NCI-H1105 treated with DMSO at 0.1 percent for 48 hours (cell line): ENCODE measurements around the gene A3GALT2.

ENCODE experiments used
- DNase-seq: peaks from one replicate; lab custom pipeline; 2025; lab: John Stamatoyannopoulos, UW

The A3GALT2 gene

DNA sequence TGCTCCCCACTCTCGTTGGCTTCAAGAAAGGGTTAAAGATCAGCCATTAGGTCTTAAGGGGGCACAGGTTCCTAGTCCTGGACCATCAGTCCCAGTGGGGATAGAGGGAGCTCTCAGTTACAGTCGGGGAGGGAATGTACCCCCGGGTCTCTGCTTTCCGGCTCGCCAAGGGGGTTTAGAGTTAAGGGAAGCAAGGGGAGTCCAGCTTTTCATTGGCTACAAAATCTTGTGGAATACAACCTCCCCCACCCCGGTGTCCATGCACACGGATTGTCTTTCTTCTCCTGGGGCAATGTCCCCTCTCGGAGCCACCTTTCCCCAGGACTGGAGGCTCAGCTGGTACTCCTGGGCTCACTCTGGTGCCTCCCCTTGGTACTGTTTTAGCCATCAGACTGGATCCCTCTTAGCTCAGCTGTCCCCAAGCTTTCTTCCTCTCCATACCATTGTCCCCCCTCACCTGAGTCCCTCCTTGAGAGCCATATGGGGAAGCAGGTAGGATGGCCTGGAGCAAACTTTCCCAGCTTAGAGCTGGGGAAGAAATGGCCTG is at the start of gene A3GALT2:
Gene A3GALT2, minus strand, starts transcription at position 480 of the 547 bp plus-strand sequence. Its CDS starts 0 bp downstream, at position 480.
- no peak for DNase-seq

DNA sequence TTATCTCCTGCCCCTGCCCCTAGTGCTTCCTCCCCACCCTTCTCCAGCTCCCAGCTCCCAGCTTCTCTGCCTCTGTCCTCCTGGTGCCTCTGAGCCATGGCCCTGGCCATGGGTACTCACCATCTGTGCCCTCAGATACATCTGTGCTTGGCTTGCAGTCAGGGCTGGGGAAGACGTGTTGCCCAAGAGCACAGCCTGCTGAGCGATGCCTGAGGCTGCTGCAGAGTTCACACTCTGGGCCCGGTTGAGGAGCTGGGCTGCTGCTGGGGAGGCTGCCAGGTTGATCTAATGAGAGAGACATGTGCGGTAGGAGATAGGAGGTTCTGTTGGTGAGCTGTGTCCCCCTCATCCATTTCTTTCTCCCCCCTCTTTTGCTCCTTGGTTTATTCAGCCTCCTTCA is 49.4 kb upstream of the A3GALT2 start:
- no peak for DNase-seq

DNA sequence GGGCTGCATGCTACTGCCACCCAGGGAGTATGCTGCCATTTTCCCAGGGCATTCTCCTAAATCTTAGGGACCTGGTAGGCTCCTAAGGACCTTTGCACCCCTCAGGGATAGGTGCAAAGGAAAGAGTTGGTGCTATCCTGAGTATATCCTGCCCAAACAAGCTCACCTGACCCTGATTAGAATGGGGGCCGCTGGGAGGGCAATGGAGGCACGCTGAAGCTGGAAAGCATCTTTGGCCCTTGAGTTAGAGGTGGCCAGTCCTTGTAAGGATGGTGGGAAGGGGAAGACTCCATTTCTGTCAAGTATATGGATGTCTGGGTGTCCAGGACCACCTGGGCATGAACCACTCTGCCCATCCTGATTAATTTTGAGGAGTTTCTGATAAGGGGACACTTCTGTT is 48.9 kb upstream of the A3GALT2 start:
- DNase-seq, result no peak

- DNase-seq, result no peak
These were observed 48.2 kb upstream of the A3GALT2 start for GRCh38 chr1:33369081-33369480.

DNA sequence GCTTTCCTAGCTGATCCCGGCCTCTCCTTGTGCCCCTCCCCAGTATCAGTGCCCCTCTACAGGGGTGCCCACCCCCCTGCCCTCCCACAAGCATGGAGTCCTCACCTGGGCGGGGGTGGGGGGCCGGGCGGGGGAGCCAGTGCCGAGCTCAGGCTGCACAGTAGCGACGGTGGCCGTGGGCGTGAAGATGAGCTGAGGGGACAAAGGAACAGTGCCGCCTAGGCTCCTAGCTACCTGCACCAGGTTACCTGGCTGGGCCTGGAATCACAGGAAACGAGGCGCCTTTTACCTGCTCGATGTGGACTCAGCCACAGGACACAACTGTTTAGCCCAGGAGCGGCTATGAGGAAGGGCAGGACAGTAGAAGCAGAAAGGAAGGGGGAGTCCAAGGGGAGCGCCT is 47.5 kb upstream of the A3GALT2 start:
- DNase-seq, result no peak

DNA sequence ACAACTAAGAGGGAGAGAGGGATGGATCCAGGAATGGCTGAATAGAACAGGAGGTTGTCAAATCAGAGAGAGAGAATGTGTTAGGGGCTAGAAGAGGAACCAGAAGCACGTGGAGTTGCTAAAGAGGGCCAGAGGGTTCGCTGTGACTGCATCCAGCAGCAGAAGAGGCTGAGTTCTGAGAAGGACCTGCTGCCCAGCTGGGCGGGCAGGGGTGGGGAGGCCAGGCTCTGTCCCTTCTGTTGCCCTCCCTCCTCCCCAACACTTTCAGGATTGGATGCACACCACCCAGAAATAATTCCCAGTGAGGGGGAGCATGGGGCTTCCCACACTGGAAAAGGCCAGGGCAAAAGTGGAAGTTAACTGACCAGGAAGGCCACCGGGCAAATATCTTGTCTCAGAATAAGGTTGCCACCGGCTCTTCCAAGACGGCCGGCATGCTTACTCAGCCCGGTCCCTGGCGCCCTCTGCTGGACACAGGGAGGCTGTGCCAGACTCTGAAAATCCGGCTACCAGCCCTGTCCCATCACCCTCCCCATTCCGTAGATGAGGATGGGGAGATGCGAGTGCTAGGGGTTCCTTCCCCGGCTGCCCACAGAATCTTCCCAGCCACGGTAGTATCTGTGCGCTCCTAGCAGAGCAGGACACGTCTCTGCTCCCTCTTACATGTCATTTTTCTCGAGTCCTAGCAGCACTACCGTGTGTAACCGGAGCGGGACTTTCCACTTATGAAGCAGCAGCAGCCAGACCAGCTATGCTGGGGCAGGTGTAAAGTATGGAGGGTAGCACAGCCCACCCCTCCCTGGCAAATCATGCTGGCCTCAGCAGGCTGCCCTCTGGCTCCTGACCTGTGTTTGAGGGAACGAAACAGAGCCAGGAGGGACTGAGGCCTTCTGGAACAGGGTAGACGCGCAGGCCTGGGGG is 46.8 kb upstream of the A3GALT2 start:
- DNase-seq, result peak; percentile 67

GRCh38 chr1:33366762-33367484 is 46.0 kb upstream of the A3GALT2 start:
- DNase-seq, result no peak

GRCh38 chr1:33365560-33365997 is 44.7 kb upstream of the A3GALT2 start:
- DNase-seq, result no peak

GRCh38 chr1:33364565-33364918 is 43.6 kb upstream of the A3GALT2 start:
- DNase-seq, result no peak

GRCh38 chr1:33363470-33363861 is 42.6 kb upstream of the A3GALT2 start:
- peak; percentile 63 for DNase-seq

GRCh38 chr1:33363021-33363420 is 42.1 kb upstream of the A3GALT2 start:
- DNase-seq, result no peak

DNA sequence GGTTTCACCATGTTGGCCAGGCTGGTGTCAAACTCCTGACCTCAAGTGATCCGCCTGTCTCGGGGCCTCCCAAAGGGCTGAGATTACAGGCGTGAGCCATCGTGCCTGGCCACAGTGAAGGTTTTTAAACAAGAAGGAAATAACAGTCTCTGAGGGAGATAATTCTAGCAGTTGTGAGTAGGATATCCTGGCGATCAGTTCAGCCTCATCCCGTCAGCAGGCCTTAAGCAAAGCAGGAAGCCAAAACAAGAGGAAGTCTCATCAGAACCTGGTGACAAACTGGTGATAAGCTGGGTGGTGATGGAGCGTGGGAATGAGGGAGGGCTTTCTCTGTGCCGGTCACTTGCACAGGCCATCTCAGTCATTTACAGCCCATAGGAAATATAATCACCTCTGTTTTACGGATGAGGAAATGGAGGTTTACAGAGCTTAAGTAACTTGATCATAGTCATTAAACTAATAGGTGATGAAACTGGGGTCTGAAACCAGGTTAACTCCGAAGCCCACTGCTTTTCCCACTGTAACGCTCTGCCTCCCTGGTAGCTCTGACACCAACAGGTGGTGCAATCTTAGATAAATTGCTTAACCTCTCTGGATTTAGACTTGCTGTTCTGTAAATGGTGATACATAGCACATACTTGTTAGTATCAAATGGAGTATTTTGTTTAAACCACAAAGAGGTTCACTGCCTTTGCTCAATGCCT is 40.8 kb upstream of the A3GALT2 start:
- no peak for DNase-seq

GRCh38 chr1:33360367-33360766 is 39.5 kb upstream of the A3GALT2 start:
- no peak for DNase-seq

- no peak for DNase-seq
These were observed 39.0 kb upstream of the A3GALT2 start for GRCh38 chr1:33359931-33360330.

- DNase-seq, result no peak
These were observed 38.1 kb upstream of the A3GALT2 start for GRCh38 chr1:33358795-33359503.

DNA sequence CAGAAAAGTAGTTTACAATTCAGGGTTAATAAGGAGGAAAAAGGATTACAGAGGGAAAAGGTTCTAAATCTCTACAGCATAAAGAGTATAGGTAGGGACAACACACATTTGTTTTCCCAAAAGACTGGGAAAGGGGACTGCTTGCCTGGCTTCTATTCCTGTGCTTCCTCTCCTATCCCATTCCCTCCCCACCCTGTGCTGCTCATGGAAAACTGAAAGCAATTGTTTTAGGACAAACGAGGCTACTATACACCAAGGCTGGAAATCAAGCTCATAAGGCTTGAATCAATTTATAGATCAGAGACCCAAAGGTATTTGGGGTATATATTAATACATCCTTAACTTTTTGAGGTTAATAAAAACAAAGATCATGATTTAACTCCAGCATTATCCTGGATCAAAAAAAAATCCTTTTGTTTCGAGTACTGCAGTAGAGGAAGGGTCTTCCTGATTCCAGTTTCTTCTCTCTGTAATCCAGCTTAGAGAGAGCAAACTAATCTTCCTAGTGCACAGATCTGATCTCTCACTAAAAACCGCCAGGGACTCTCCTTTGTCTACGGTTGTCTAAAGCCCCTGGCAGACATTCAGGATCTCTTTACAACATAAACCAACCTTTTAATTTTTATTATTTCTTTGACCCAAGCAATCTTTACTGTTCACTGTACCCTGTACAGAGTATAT is 37.4 kb upstream of the A3GALT2 start:
- DNase-seq, result no peak

DNA sequence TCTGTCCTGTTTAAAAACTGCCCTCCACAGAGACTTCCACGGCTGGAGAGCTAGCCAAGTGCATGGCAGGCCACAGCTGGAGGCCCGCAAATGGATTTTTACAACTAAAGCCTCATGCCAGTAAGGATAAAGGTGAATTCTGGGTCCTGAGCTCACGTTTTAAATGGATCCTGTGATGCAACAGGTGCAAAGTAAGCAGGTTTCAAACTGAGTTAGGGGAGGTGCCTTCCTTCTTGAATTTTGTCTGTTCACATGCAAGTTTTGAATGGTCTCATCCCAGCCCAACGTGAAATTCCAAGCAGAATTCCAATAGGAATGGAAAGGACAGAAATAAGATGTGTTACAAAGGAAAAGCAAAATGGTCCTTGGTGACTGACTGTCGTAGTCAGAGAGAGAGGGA is 36.2 kb upstream of the A3GALT2 start:
- no peak for DNase-seq

DNA sequence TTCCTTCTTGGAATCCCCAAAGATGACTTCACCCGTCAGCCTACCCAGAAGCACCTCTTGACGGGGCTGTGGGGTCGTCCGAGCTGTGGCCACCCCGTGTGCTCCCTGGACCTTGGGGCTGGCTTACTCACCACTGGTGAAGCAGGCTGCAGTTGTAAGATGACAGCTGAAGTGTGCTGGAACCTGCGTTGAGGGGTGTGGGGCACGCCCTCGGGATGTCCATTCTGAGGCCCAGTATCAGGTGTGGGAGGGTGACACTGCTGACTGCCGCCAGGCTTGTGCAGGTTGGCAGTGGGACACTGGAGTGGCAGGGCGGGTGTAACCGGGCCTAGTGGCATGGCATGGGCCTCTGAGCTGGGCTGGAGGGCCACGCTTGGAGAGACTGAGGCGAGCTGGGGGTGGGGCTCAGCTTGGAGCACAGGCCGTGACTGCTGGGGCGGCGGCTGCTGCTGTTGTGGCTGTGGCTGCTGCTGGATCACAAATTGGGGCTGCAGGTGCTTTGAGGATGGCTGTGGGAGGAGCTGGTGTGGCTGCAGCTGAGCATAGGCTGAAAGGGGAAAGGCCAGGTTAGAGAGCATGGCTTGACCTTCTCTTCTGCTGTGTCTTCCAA is 33.9 kb upstream of the A3GALT2 start:
- no peak for DNase-seq

DNA sequence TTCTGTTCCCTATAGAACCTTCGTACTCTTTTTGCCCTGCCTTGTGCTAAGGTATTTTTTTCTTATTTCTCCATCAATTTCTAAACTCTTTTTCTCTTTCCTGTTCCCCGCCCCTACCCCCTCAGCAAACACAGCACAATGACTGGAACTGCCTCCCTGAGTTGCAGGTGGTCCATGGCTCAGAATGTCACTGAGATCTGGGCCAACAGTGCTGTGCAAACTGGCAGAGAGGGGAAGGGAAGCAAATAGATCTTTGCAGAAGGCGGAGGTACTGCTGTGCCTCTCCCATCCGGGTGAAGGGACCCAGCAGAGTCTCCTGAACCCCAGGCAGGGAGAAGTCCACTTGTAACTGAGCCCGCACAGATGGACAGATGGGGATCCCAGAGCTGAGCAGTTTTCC is 32.6 kb upstream of the A3GALT2 start:
- DNase-seq, result no peak

DNA sequence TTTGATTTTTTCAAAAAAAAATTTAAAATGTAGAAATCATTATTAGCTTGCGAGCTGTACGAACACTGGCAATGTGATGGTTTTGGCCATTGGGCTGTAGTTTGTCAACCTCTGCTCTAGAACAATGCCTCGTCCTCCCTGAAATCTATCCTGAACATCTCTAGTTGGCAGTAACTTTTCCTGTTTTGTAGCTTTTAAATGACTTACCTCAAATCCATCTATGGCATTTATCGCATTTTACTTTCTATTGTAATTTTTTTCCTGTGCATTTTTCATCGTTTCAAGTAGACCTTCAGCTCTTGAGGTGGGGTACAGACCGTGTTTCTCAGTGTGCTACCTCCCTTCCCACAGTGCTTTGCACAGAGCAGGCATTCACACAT is 30.4 kb upstream of the A3GALT2 start:
- no peak for DNase-seq
